Loucy (cell line): ENCODE measurements around the gene ITGA2.

Experiments used
- H2AFZ ChIP-seq: fragments of 200-600 bp; sonication (generic); 2 replicates; pipeline ENCODE4 v1.6.0; 2016; ENCODE audit warnings: antibody characterized with exemption, mild to moderate bottlenecking, low read length, moderate library complexity
- H3F3A ChIP-seq: fragments of 200-600 bp; 2 replicates; pipeline ENCODE4 v1.6.0; 2016; ENCODE audit warnings: antibody characterized with exemption, low read depth, mild to moderate bottlenecking
- H3K27me3 ChIP-seq: fragments of 200-600 bp; sonication (generic); 2 replicates; pipeline ENCODE4 v1.6.1; 2014; ENCODE audit warnings: low read length, mild to moderate bottlenecking; ENCODE audit not compliant: insufficient read depth, poor library complexity, severe bottlenecking
- H3K36me3 ChIP-seq: fragments of 200-600 bp; sonication (generic); 2 replicates; pipeline ENCODE4 v1.6.1; 2016; ENCODE audit warnings: low read length; ENCODE audit not compliant: insufficient read depth
- H3K4me1 ChIP-seq: fragments of 200-600 bp; sonication (generic); 2 replicates; pipeline ENCODE4 v1.5.1; 2014; ENCODE audit warnings: low read length, mild to moderate bottlenecking; ENCODE audit not compliant: insufficient read depth, poor library complexity, severe bottlenecking
- H3K4me2 ChIP-seq: fragments of 200-600 bp; sonication (generic); 2 replicates; pipeline ENCODE4 v1.6.0; 2014; ENCODE audit warnings: antibody characterized with exemption, low read length, low read depth, mild to moderate bottlenecking; ENCODE audit not compliant: poor library complexity, severe bottlenecking
- H3K4me3 ChIP-seq: fragments of 200-600 bp; sonication (generic); 2 replicates; pipeline ENCODE4 v1.5.1; 2014; ENCODE audit warnings: low read length, mild to moderate bottlenecking, mixed read lengths; ENCODE audit not compliant: poor library complexity, severe bottlenecking
- H3K79me2 ChIP-seq: fragments of 200-600 bp; sonication (generic); 2 replicates; pipeline ENCODE4 v1.6.1; 2014; ENCODE audit warnings: low read length; ENCODE audit not compliant: insufficient read depth
- H3K9ac ChIP-seq: fragments of 200-600 bp; sonication (generic); 2 replicates; pipeline ENCODE4 v1.6.0; 2014; ENCODE audit warnings: mild to moderate bottlenecking, low read depth, low read length, moderate library complexity; ENCODE audit not compliant: poor library complexity, severe bottlenecking
- H3K9me2 ChIP-seq: fragments of 200-600 bp; sonication (generic); replicated peaks from 2 replicates; pipeline ENCODE4 v1.6.1; 2016; ENCODE audit warnings: low read depth, low read length, mixed read lengths
- H3K9me3 ChIP-seq: fragments of 200-600 bp; sonication (generic); 2 replicates; pipeline ENCODE4 v1.6.1; 2014; ENCODE audit warnings: mild to moderate bottlenecking, antibody characterized with exemption, low read length, low read depth; ENCODE audit not compliant: insufficient read depth
- H4K20me1 ChIP-seq: fragments of 200-600 bp; sonication (generic); 2 replicates; pipeline ENCODE4 v1.6.0; 2014; ENCODE audit warnings: antibody characterized with exemption, low read length, mild to moderate bottlenecking; ENCODE audit not compliant: insufficient read depth, poor library complexity, severe bottlenecking
- EZH2phosphoT487 ChIP-seq: fragments of 200-600 bp; IDR thresholded peaks from 2 replicates; pipeline ENCODE4 v1.6.1; 2018; ENCODE audit warnings: antibody characterized with exemption, mild to moderate bottlenecking, moderate library complexity, borderline replicate concordance
- TF ChIP-seq, protein P1 (sequence below): fragments of 200-600 bp; sonication (generic); conservative IDR thresholded peaks from 2 replicates; pipeline ENCODE4 v1.5.1; 2014; ENCODE audit warnings: mild to moderate bottlenecking, antibody characterized with exemption, low read length

ITGA2 gene

GRCh38 chr5:53035868-53036381 lies 46.8 kb downstream of the ITGA2 start:
- no peaks in the 10 kb centered on the region for H3K9me2 ChIP-seq
- H3K9ac ChIP-seq = no peak overlapping the region
- H3K9me3 ChIP-seq = no peaks in the 10 kb centered on the region
- H3K79me2 ChIP-seq = no peaks in the 10 kb centered on the region
- no peaks in the 10 kb centered on the region for H3K27me3 ChIP-seq
- no peaks in the 10 kb centered on the region for H4K20me1 ChIP-seq
- TF ChIP-seq EZH2phosphoT487 = no peak
- TF ChIP-seq, protein P1, sequence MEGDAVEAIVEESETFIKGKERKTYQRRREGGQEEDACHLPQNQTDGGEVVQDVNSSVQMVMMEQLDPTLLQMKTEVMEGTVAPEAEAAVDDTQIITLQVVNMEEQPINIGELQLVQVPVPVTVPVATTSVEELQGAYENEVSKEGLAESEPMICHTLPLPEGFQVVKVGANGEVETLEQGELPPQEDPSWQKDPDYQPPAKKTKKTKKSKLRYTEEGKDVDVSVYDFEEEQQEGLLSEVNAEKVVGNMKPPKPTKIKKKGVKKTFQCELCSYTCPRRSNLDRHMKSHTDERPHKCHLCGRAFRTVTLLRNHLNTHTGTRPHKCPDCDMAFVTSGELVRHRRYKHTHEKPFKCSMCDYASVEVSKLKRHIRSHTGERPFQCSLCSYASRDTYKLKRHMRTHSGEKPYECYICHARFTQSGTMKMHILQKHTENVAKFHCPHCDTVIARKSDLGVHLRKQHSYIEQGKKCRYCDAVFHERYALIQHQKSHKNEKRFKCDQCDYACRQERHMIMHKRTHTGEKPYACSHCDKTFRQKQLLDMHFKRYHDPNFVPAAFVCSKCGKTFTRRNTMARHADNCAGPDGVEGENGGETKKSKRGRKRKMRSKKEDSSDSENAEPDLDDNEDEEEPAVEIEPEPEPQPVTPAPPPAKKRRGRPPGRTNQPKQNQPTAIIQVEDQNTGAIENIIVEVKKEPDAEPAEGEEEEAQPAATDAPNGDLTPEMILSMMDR = peak; percentile 67
- no peak overlapping the region for H2AFZ ChIP-seq
- H3K4me3 ChIP-seq = no peak overlapping the region
- no peaks in the 10 kb centered on the region for H3F3A ChIP-seq
- H3K4me2 ChIP-seq = no peak overlapping the region
- peaks cover 49% of the 10 kb centered on the region for H3K4me1 ChIP-seq
- no peaks in the 10 kb centered on the region for H3K36me3 ChIP-seq

- TF ChIP-seq, protein P1 = no peak
- TF ChIP-seq EZH2phosphoT487 = no peak
- H3K4me1 ChIP-seq = peaks cover 50% of the 10 kb centered on the region
- no peak overlapping the region for H3K9ac ChIP-seq
- no peaks in the 10 kb centered on the region for H3K36me3 ChIP-seq
- no peaks in the 10 kb centered on the region for H3K9me3 ChIP-seq
- no peak overlapping the region for H3K4me3 ChIP-seq
- H3K4me2 ChIP-seq = peak overlapping the region; percentile 39
- no peaks in the 10 kb centered on the region for H3K27me3 ChIP-seq
- H4K20me1 ChIP-seq = no peaks in the 10 kb centered on the region
- no peaks in the 10 kb centered on the region for H3K9me2 ChIP-seq
- no peak overlapping the region for H2AFZ ChIP-seq
- H3K79me2 ChIP-seq = no peaks in the 10 kb centered on the region
- H3F3A ChIP-seq = no peaks in the 10 kb centered on the region
These were observed 48.1 kb downstream of the ITGA2 start for GRCh38 chr5:53037141-53037859.

GRCh38 chr5:53038196-53038847 lies 49.2 kb downstream of the ITGA2 start:
- no peak overlapping the region for H3K9ac ChIP-seq
- no peak overlapping the region for H2AFZ ChIP-seq
- no peak overlapping the region for H3K4me3 ChIP-seq
- no peaks in the 10 kb centered on the region for H3K9me2 ChIP-seq
- no peaks in the 10 kb centered on the region for H3K36me3 ChIP-seq
- no peaks in the 10 kb centered on the region for H3K27me3 ChIP-seq
- TF ChIP-seq, protein P1 = no peak
- no peak for TF ChIP-seq EZH2phosphoT487
- H4K20me1 ChIP-seq = no peaks in the 10 kb centered on the region
- H3K4me1 ChIP-seq = peaks cover 55% of the 10 kb centered on the region
- no peak overlapping the region for H3K4me2 ChIP-seq
- H3F3A ChIP-seq = no peaks in the 10 kb centered on the region
- H3K9me3 ChIP-seq = no peaks in the 10 kb centered on the region
- no peaks in the 10 kb centered on the region for H3K79me2 ChIP-seq
